H9 (cell line): ENCODE results near the gene TMEM236. TPM values are rescaled to one million over a fixed set of nuclear protein-coding genes. Genes with fewer than 3 reads are reported as not detected.

Experiments
- DNase-seq: peaks from one replicate; pipeline ENCODE4 v3.0.0-alpha.2; 2017
- H2AFZ ChIP-seq: one replicate; pipeline ENCODE4 v1.6.1; 2013; ENCODE audit warnings: mild to moderate bottlenecking, low read length, control low read depth, moderate library complexity
- H2AK5ac ChIP-seq: 2 replicates; pipeline ENCODE4 v1.6.1; 2013; ENCODE audit warnings: low read length, control low read depth, mixed read lengths; ENCODE audit not compliant: insufficient read length
- H2BK120ac ChIP-seq: one replicate; pipeline ENCODE4 v1.6.1; 2013; ENCODE audit warnings: low read depth, mild to moderate bottlenecking, low read length, control low read depth, inconsistent platforms; ENCODE audit not compliant: poor library complexity, severe bottlenecking
- H2BK12ac ChIP-seq: 2 replicates; pipeline ENCODE4 v1.6.1; 2013; ENCODE audit warnings: low read length, control low read depth, mixed read lengths, low read depth; ENCODE audit not compliant: insufficient read length
- H2BK15ac ChIP-seq: 2 replicates; pipeline ENCODE4 v1.6.1; 2013; ENCODE audit warnings: low read depth, low read length, control low read depth
- H2BK20ac ChIP-seq: one replicate; pipeline ENCODE4 v1.6.1; 2013; ENCODE audit warnings: low read depth, mild to moderate bottlenecking, low read length, control low read depth, inconsistent platforms; ENCODE audit not compliant: poor library complexity, severe bottlenecking
- H2BK5ac ChIP-seq: 2 replicates; pipeline ENCODE4 v1.6.1; 2013; ENCODE audit warnings: low read length, control low read depth, mixed read lengths; ENCODE audit not compliant: insufficient read length
- H3K14ac ChIP-seq: 2 replicates; pipeline ENCODE4 v1.6.1; 2013; ENCODE audit warnings: low read length, control low read depth; ENCODE audit not compliant: insufficient read depth
- H3K18ac ChIP-seq: 2 replicates; pipeline ENCODE4 v1.6.1; 2013; ENCODE audit warnings: low read depth, mild to moderate bottlenecking, mixed read lengths, low read length, control low read depth; ENCODE audit not compliant: insufficient read length
- H3K23ac ChIP-seq: 2 replicates; pipeline ENCODE4 v1.6.1; 2013; ENCODE audit warnings: low read length, control low read depth, mixed read lengths, low read depth; ENCODE audit not compliant: insufficient read length
- H3K23me2 ChIP-seq: 2 replicates; pipeline ENCODE4 v1.6.1; 2013; ENCODE audit warnings: low read depth, mild to moderate bottlenecking, mixed read lengths, low read length, control low read depth; ENCODE audit not compliant: insufficient read length, poor library complexity, severe bottlenecking
- H3K27ac ChIP-seq: 2 replicates; pipeline ENCODE4 v1.5.1; 2013; ENCODE audit warnings: low read length, control low read depth, mixed read lengths, low read depth; ENCODE audit not compliant: insufficient read length
- H3K27me3 ChIP-seq: 2 replicates; pipeline ENCODE4 v1.6.1; 2013; ENCODE audit warnings: low read length, control low read depth, inconsistent platforms; ENCODE audit not compliant: insufficient read depth
- H3K4ac ChIP-seq: 2 replicates; pipeline ENCODE4 v1.6.1; 2013; ENCODE audit warnings: low read depth, mild to moderate bottlenecking, control low read depth, inconsistent platforms, low read length, moderate library complexity
- H3K4me1 ChIP-seq: 2 replicates; pipeline ENCODE4 v1.6.1; 2013; ENCODE audit warnings: low read length, control low read depth, inconsistent platforms; ENCODE audit not compliant: insufficient read depth
- H3K4me2 ChIP-seq: 2 replicates; pipeline ENCODE4 v1.6.1; 2013; ENCODE audit warnings: low read length, control low read depth, mixed read lengths; ENCODE audit not compliant: insufficient read length, insufficient read depth
- H3K56ac ChIP-seq: 2 replicates; pipeline ENCODE4 v1.6.1; 2013; ENCODE audit warnings: low read depth, mild to moderate bottlenecking, mixed read lengths, low read length, control low read depth; ENCODE audit not compliant: insufficient read length
- H3K79me1 ChIP-seq: 2 replicates; pipeline ENCODE4 v1.6.1; 2013; ENCODE audit warnings: low read depth, mild to moderate bottlenecking, moderate library complexity, low read length, control low read depth, inconsistent platforms; ENCODE audit not compliant: insufficient read depth, poor library complexity, severe bottlenecking
- H3K79me2 ChIP-seq: 2 replicates; pipeline ENCODE4 v1.6.1; 2013; ENCODE audit warnings: low read length, control low read depth, inconsistent platforms; ENCODE audit not compliant: insufficient read depth
- H3K9ac ChIP-seq: 2 replicates; pipeline ENCODE4 v1.6.1; 2013; ENCODE audit warnings: low read length, control low read depth, mixed read lengths; ENCODE audit not compliant: insufficient read length; ENCODE audit errors: extremely low read depth
- H3K9me3 ChIP-seq: one replicate; pipeline ENCODE4 v1.6.1; 2013; ENCODE audit warnings: low read depth, low read length, inconsistent platforms; ENCODE audit not compliant: control insufficient read depth
- H3T11ph ChIP-seq: one replicate; pipeline ENCODE4 v1.6.1; 2013; ENCODE audit warnings: mild to moderate bottlenecking, low read length, control low read depth, inconsistent platforms
- H4K20me1 ChIP-seq: one replicate; pipeline ENCODE4 v1.6.1; 2013; ENCODE audit not compliant: control insufficient read depth, insufficient read length, insufficient read depth
- H4K5ac ChIP-seq: 2 replicates; pipeline ENCODE4 v1.6.1; 2013; ENCODE audit warnings: low read depth, mild to moderate bottlenecking, mixed read lengths, low read length, control low read depth; ENCODE audit not compliant: insufficient read length
- H4K8ac ChIP-seq: replicated peaks from 2 replicates; pipeline ENCODE4 v1.6.1; 2013; ENCODE audit warnings: low read length, control low read depth, mixed read lengths, low read depth; ENCODE audit not compliant: insufficient read length
- H4K91ac ChIP-seq: 2 replicates; pipeline ENCODE4 v1.6.1; 2013; ENCODE audit warnings: low read depth, mild to moderate bottlenecking, moderate library complexity, mixed read lengths, low read length, control low read depth; ENCODE audit not compliant: insufficient read length
- H3K27ac Mint-ChIP-seq, 3 experiments: 2 replicates in 2 of 3; 3 replicates in 1 of 3; pipeline ENCODE4 v1.8.0; 2020 to 2021; ENCODE audit warnings: mixed read lengths in 3 of 3, mild to moderate bottlenecking in 1 of 3, moderate library complexity in 1 of 3
- H3K27me3 Mint-ChIP-seq: 2 replicates; pipeline ENCODE4 v1.8.0; 2021; ENCODE audit warnings: low read depth, mild to moderate bottlenecking, moderate library complexity, mixed read lengths
- H3K36me3 Mint-ChIP-seq, 3 experiments: 2 replicates in 2 of 3; 3 replicates in 1 of 3; pipeline ENCODE4 v1.8.0; 2020 to 2021; ENCODE audit warnings: low read depth in 3 of 3, mixed read lengths in 3 of 3; ENCODE audit not compliant: insufficient read depth in 1 of 3
- H3K4me1 Mint-ChIP-seq, 2 experiments: 2 replicates each; pipeline ENCODE4 v1.8.0; 2020; ENCODE audit warnings: mixed read lengths in 2 of 2
- H3K4me3 Mint-ChIP-seq, 2 experiments: 2 replicates in 1 of 2; 3 replicates in 1 of 2; pipeline ENCODE4 v1.8.0; 2020 to 2021; ENCODE audit warnings: mild to moderate bottlenecking in 2 of 2, mixed read lengths in 2 of 2, moderate library complexity in 1 of 2
- H3K9me3 Mint-ChIP-seq, 2 experiments: 2 replicates in 1 of 2; 3 replicates in 1 of 2; pipeline ENCODE4 v1.8.0; 2020; ENCODE audit warnings: mild to moderate bottlenecking in 2 of 2, mixed read lengths in 2 of 2, moderate library complexity in 1 of 2
- CTCF ChIP-seq: fragments of 200-600 bp; sonication (generic); conservative IDR thresholded peaks from 3 replicates; pipeline ENCODE4 v1.8.0; 2021; ENCODE audit warnings: antibody characterized with exemption, mild to moderate bottlenecking
- WGBS: extraction: QIAGEN DNeasy Blood & Tissue Kit; methylation state at CpG from one replicate; pipeline ENCODE4 v1.1.7; 2013; ENCODE audit warnings: missing lambda C conversion rate, low lambda C conversion rate, mixed read lengths; ENCODE audit not compliant: insufficient read length; ENCODE audit errors: extremely low coverage; 5-methylcytosine and 5-hydroxymethylcytosine counted together
- total RNA-seq: library from RNA; stranded (reverse); gene quantifications from 2 replicates; pipeline ENCODE4 v1.2.1, GENCODE V29; 2021

TMEM236 gene
- total RNA-seq, 1 experiment from 2014 or later = not detected

GRCh38 chr10:17742918-17743317 is 9.1 kb upstream of the TMEM236 start:
- H3K27me3 Mint-ChIP-seq = no peaks in the 10 kb centered on the region
- H2BK20ac ChIP-seq = no peak overlapping the region
- no peak overlapping the region for H4K91ac ChIP-seq
- no peaks in the 10 kb centered on the region for H3K23me2 ChIP-seq
- H3K14ac ChIP-seq = no peak overlapping the region
- H3K9ac ChIP-seq = no peak overlapping the region
- no peaks in the 10 kb centered on the region for H3K9me3 ChIP-seq
- H3K18ac ChIP-seq = no peak overlapping the region
- no peak overlapping the region for H3T11ph ChIP-seq
- no peak overlapping the region for H2BK120ac ChIP-seq
- no peaks in the 10 kb centered on the region for H3K79me2 ChIP-seq
- peak overlapping the region in 1 of 2 experiments; percentile 40; a peak in 2 of 5 replicates for H3K4me3 Mint-ChIP-seq
- H3K36me3 Mint-ChIP-seq = no peaks in the 10 kb centered on the region
- no peaks in the 10 kb centered on the region for H3K4me1 Mint-ChIP-seq
- WGBS = no CpG with 5 or more reads among the region's 14 CpGs
- H3K23ac ChIP-seq = no peak overlapping the region
- H2BK15ac ChIP-seq = no peak overlapping the region
- H3K27me3 ChIP-seq = no peaks in the 10 kb centered on the region
- H3K56ac ChIP-seq = no peak overlapping the region
- no peaks in the 10 kb centered on the region for H3K9me3 Mint-ChIP-seq
- H3K4me1 ChIP-seq = no peaks in the 10 kb centered on the region
- DNase-seq = peak; percentile 52
- H3K4ac ChIP-seq = no peak overlapping the region
- H2BK5ac ChIP-seq = no peak overlapping the region
- no peak overlapping the region for H4K5ac ChIP-seq
- no peaks in the 10 kb centered on the region for H4K20me1 ChIP-seq
- TF ChIP-seq CTCF = peak; percentile 84
- H2AFZ ChIP-seq = peak overlapping the region; percentile 56
- peak overlapping the region in 2 of 3 experiments; percentile 32 to 67; a peak in 2 of 7 replicates for H3K27ac Mint-ChIP-seq
- no peak overlapping the region for H2AK5ac ChIP-seq
- no peak overlapping the region for H2BK12ac ChIP-seq
- H4K8ac ChIP-seq = no peak overlapping the region
- no peaks in the 10 kb centered on the region for H3K79me1 ChIP-seq
- no peak overlapping the region for H3K27ac ChIP-seq
- H3K4me2 ChIP-seq = no peak overlapping the region
